Thoracic aorta (tissue), 2 donors: ENCODE measurements around the gene MAP2K6. TPM values are rescaled to one million over a fixed set of nuclear protein-coding genes. Genes with fewer than 3 reads are reported as not detected.
A peak's percentile ranks its signal among the peaks of the same experiment; 100 is the strongest.

ENCODE experiments used
- ATAC-seq: fragments of 150-250 bp; one replicate; pipeline ENCODE4 v1.8.0; 2017; ENCODE audit warnings: low read depth; ENCODE audit not compliant: insufficient number of reproducible peaks, low FRiP score
- DNase-seq: peaks from one replicate; pipeline ENCODE4 v3.0.0-alpha.2; 2020; ENCODE audit warnings: low spot score
- H3K27ac ChIP-seq, 2 donors: fragments of 200-600 bp; sonication (generic); 1 replicate in 1 of 2; 2 replicates in 1 of 2; pipeline ENCODE4 v1.5.1; 2016; ENCODE audit warnings: mild to moderate bottlenecking in 2 of 2, moderate library complexity in 2 of 2
- H3K27me3 ChIP-seq: fragments of 200-600 bp; sonication (generic); replicated peaks from 2 replicates; pipeline ENCODE4 v1.6.0; 2016; ENCODE audit warnings: mild to moderate bottlenecking; ENCODE audit not compliant: insufficient read depth
- H3K36me3 ChIP-seq: fragments of 200-600 bp; sonication (generic); one replicate; pipeline ENCODE4 v1.5.1; 2016
- H3K4me1 ChIP-seq, 2 donors: fragments of 200-600 bp; sonication (generic); 1 replicate in 1 of 2; 2 replicates in 1 of 2; pipeline versions ENCODE4 v1.5.1 to v1.6.0; 2016; ENCODE audit warnings: low read depth in 2 of 2, mild to moderate bottlenecking in 1 of 2; ENCODE audit not compliant: control insufficient read depth in 1 of 2
- H3K4me3 ChIP-seq: fragments of 200-600 bp; sonication (generic); 2 replicates; pipeline ENCODE4 v1.5.1; 2016; ENCODE audit warnings: mild to moderate bottlenecking
- H3K9me3 ChIP-seq: fragments of 200-600 bp; sonication (generic); 2 replicates; pipeline ENCODE4 v1.5.1; 2016
- total RNA-seq, 2 donors: library from RNA; depleted of rRNA; stranded (reverse); fragments of >200 nt; gene quantifications; one replicate each; pipeline versions ENCODE4 v1.1.0 to v1.2.3, GENCODE V29; 2016
- TF ChIP-seq, protein P1 (sequence below): fragments of 200-600 bp; sonication (generic); IDR thresholded peaks from one replicate; pipeline ENCODE4 v1.5.1; 2019; ENCODE audit warnings: antibody characterized with exemption

MAP2K6 gene
- total RNA-seq, 2 donors from 2014 or later, result 1.5 to 6.3 TPM

DNA sequence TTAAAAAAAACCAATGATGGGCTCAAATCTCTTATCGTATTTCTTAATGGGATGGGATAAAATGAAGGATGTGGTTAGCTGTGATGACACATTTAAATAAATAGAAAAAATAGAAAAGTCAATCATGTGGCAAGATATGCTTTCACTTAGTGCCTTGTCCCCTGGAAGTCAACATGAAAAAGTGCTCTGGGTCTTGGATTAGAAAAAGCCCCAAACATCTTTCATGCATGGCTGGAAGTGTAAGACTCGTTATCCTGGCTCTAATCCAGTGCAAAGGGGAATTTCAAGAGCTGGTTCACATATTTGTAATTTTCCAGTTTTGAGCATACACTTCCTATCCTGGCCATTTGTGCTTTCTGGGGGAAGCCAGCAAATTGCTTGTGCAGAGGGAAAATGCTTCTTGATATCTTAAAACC lies 160.9 kb downstream of the MAP2K6 start:
- no peak for ATAC-seq
- H3K36me3 ChIP-seq, result no peaks in the 10 kb centered on the region
- no peaks in the 10 kb centered on the region for H3K27me3 ChIP-seq
- no peak for DNase-seq
- no peaks in the 10 kb centered on the region for H3K9me3 ChIP-seq
- H3K4me1 ChIP-seq, result peaks cover 20 to 22% of the 10 kb centered on the region in 2 donors
- H3K27ac ChIP-seq, result peak overlapping the region in 1 of 2 donors; percentile 61
- TF ChIP-seq, protein P1, sequence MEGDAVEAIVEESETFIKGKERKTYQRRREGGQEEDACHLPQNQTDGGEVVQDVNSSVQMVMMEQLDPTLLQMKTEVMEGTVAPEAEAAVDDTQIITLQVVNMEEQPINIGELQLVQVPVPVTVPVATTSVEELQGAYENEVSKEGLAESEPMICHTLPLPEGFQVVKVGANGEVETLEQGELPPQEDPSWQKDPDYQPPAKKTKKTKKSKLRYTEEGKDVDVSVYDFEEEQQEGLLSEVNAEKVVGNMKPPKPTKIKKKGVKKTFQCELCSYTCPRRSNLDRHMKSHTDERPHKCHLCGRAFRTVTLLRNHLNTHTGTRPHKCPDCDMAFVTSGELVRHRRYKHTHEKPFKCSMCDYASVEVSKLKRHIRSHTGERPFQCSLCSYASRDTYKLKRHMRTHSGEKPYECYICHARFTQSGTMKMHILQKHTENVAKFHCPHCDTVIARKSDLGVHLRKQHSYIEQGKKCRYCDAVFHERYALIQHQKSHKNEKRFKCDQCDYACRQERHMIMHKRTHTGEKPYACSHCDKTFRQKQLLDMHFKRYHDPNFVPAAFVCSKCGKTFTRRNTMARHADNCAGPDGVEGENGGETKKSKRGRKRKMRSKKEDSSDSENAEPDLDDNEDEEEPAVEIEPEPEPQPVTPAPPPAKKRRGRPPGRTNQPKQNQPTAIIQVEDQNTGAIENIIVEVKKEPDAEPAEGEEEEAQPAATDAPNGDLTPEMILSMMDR, result no peak
- H3K4me3 ChIP-seq, result no peak overlapping the region

- Histone ChIP-seq H3K4me1 (peaks cover 22 to 28% of the 10 kb centered on the region in 2 donors), H3K4me3 (no peak overlapping the region), H3K9me3 (no peaks in the 10 kb centered on the region), H3K27ac (no peak overlapping the region), H3K36me3 (no peaks in the 10 kb centered on the region), H3K27me3 (no peaks in the 10 kb centered on the region)
- no peak for DNase-seq
- ATAC-seq, result no peak
- TF ChIP-seq, protein P1, result no peak
These were observed 162.6 kb downstream of the MAP2K6 start for GRCh38 chr17:69577098-69577497.

DNA sequence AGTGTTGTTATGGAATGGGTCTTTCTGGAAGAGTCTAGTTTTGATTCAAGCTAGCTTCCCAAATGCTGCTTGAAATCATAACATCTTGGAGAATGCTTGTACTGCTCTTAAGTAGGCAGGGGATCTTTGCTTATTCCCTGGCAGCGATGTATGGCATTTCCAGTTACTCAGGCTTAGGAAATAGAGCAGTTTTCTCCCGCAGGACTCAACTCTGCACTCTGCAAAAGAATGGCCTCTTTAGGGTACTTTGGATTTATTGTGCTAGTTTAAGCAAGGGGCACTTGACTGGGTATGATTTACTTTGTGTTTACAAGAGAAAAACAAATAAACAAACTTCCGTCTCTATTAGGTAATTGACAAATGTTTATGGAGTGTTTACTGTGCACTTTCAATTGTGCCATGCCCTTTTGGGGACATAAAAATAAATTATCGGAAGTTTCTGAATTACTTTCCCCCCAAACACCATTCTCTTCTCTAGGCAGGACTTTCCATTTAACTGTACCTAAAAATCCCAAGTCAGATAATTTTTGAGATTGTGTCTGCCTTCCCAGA lies 164.0 kb downstream of the MAP2K6 start:
- no peak overlapping the region for H3K27ac ChIP-seq
- no peaks in the 10 kb centered on the region for H3K9me3 ChIP-seq
- DNase-seq (no peak), ATAC-seq (no peak)
- H3K4me1 ChIP-seq, result peaks cover 22 to 28% of the 10 kb centered on the region in 2 donors
- no peaks in the 10 kb centered on the region for H3K27me3 ChIP-seq
- TF ChIP-seq, protein P1, result no peak
- no peaks in the 10 kb centered on the region for H3K36me3 ChIP-seq
- H3K4me3 ChIP-seq, result no peak overlapping the region

- Histone ChIP-seq H3K4me3 (no peak overlapping the region), H3K36me3 (no peaks in the 10 kb centered on the region), H3K9me3 (no peaks in the 10 kb centered on the region), H3K27me3 (no peaks in the 10 kb centered on the region), H3K27ac (no peak overlapping the region), H3K4me1 (peaks cover 11 to 17% of the 10 kb centered on the region in 2 donors)
- no peak for DNase-seq
- TF ChIP-seq, protein P1, result no peak
- no peak for ATAC-seq
These were observed 165.6 kb downstream of the MAP2K6 start for GRCh38 chr17:69579961-69580677.

DNA sequence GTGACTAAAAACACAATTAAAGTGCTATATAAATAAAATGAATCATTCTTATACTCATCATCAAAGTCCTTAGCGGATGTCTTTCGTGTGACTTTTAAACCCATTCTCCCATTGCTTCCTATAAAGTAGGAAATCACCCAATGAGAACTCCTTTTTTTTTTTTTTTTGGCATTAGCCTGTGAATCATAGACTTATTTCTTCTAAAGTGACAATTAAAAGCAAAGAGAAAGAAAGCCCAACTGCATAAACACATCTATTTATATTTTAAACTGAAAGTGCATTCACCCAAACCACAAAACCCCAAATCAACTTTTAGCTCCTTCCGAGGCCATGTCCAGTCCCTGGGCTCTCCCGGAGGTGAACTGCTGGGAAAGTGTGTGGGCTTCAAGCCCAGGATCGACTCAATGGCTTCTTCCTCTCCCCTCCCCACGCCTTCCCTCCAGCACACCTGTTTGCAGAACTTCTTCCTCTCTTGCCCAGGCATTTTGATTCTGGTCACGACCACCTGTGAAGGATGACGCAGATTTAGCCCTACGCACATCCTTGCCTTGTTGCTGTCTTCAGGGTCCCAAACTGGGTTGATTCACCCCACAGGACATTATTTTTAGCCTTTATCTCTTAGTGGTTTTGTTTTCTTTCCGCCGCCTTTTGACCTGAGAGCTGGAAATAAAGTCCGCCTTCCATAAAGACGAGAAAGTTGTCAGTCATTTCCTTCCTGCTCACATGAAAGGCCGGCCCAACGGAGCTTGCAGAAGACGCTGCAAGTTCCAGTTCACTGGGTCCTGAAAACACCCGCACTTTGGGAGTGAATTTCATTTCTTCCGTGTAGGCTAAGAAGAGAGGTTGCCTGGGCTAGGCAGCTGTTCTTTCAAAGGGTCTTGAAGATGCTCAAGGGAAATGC lies 166.8 kb downstream of the MAP2K6 start:
- peak overlapping the region; percentile 49 for H3K4me3 ChIP-seq

More for the DNA sequence above, 166.8 kb downstream of the MAP2K6 start:
- DNase-seq (no peak), ATAC-seq (no peak)
- Histone ChIP-seq H3K36me3 (no peaks in the 10 kb centered on the region), H3K27ac (no peak overlapping the region), H3K9me3 (no peaks in the 10 kb centered on the region), H3K27me3 (no peaks in the 10 kb centered on the region), H3K4me1 (peaks cover 0 to 9% of the 10 kb centered on the region in 2 donors)
- TF ChIP-seq, protein P1, result no peak
